PC-9 (cell line): ENCODE data around the gene RREB1.

Experiments
- CTCF ChIP-seq: fragments of 200-600 bp; sonication (generic); conservative IDR thresholded peaks from 2 replicates; pipeline ENCODE4 v1.6.1; 2017; ENCODE audit warnings: mixed run types, antibody characterized with exemption, mild to moderate bottlenecking, moderate library complexity
- EZH2 ChIP-seq: fragments of 200-600 bp; sonication (generic); IDR thresholded peaks from 2 replicates; pipeline ENCODE4 v1.8.0; 2017; ENCODE audit warnings: antibody characterized with exemption, low read depth

GRCh38 chr6:7107578-7108195 is at the start of gene RREB1:
- TF ChIP-seq CTCF = no peak
- no peak for TF ChIP-seq EZH2
